Measurements from ENCODE around the gene TEAD1.

DNA sequence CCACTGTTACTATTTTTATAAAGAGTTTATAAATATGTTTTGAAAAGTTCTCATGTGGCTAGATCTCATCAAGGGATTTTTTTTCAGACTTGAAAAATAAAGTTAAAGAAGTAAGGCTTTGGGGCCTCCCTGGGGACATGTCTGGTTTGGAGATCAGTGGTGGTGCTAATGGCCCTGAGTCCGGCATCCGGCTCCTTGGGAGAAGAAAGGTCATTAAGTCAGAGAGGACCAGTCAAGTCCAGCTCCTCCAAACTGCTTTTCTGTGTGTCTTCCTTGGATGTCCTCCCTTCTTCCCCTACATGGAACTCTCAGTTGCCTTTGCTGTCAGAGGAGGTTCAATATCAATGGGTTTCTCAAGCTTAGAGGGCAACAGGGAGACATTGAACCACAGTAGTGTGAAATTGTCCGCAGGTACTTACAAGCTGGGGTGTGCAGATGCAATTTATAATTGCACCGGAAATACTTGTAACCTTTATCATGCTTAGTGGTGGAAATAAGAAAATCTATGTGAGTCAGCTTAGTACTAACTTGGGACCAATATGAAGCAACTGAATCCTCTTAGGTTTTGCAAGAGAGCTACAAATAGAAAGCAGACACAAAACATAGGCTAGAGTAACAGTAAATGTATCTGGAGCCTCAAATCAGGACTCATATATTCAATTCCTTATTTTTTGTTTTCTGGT is 144.3 kb downstream of the TEAD1 start:
- TF ChIP-seq, protein P1, sequence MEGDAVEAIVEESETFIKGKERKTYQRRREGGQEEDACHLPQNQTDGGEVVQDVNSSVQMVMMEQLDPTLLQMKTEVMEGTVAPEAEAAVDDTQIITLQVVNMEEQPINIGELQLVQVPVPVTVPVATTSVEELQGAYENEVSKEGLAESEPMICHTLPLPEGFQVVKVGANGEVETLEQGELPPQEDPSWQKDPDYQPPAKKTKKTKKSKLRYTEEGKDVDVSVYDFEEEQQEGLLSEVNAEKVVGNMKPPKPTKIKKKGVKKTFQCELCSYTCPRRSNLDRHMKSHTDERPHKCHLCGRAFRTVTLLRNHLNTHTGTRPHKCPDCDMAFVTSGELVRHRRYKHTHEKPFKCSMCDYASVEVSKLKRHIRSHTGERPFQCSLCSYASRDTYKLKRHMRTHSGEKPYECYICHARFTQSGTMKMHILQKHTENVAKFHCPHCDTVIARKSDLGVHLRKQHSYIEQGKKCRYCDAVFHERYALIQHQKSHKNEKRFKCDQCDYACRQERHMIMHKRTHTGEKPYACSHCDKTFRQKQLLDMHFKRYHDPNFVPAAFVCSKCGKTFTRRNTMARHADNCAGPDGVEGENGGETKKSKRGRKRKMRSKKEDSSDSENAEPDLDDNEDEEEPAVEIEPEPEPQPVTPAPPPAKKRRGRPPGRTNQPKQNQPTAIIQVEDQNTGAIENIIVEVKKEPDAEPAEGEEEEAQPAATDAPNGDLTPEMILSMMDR (conservative IDR thresholded peaks at IDR 0.05; ENCODE audit: low read length): no peak
- no peak for TF ChIP-seq EZH2phosphoT487 (IDR thresholded peaks at IDR 0.05; ENCODE audit: borderline replicate concordance, low read depth, low read length)
